Body of pancreas (tissue), 4 donors: ENCODE results near the gene ACAP2.

Source experiments
- CTCF ChIP-seq, 7 experiments: fragments of 450-650 bp in 4 of 7; fragments of 200-600 bp in 3 of 7; sonication (generic) in 3 of 7; IDR thresholded peaks; one replicate each; pipeline ENCODE4 v1.5.1; 2016 to 2019; ENCODE audit warnings: antibody characterized with exemption in 7 of 7
- POLR2A ChIP-seq, 3 donors: fragments of 450-650 bp; IDR thresholded peaks; one replicate each; pipeline ENCODE4 v1.6.1; 2016; ENCODE audit warnings: antibody characterized with exemption in 3 of 3, mild to moderate bottlenecking in 2 of 3

- TF ChIP-seq CTCF (IDR thresholded peaks at IDR 0.05) (no peak), POLR2A (IDR thresholded peaks at IDR 0.05) (no peak)
Measured at GRCh38 chr3:195239121-195239520, 203.7 kb downstream of the ACAP2 start.
